GM08714 (cell line): ENCODE results near the gene DUOXA2.

Experiments used
- H3K4me3 ChIP-seq: fragments of 200-500 bp; sonication (Bioruptor generic); 2 replicates; pipeline ENCODE4 v1.5.1; 2014; ENCODE audit warnings: mild to moderate bottlenecking, low read length, inconsistent platforms
- ZNF274 ChIP-seq: IDR thresholded peaks from 2 replicates; pipeline ENCODE4 v1.6.1; 2012; ENCODE audit warnings: mild to moderate bottlenecking, low read depth, low read length

The DUOXA2 gene

GRCh38 chr15:45147606-45148005 lies 33.5 kb downstream of the DUOXA2 start:
- TF ChIP-seq ZNF274, result no peak
- no peak overlapping the region for H3K4me3 ChIP-seq

GRCh38 chr15:45148076-45149059 lies 34.2 kb downstream of the DUOXA2 start:
- H3K4me3 ChIP-seq, result no peak overlapping the region
- TF ChIP-seq ZNF274, result no peak

GRCh38 chr15:45149060-45149459 lies 34.9 kb downstream of the DUOXA2 start:
- no peak for TF ChIP-seq ZNF274
- H3K4me3 ChIP-seq, result no peak overlapping the region

GRCh38 chr15:45150481-45150880 lies 36.4 kb downstream of the DUOXA2 start:
- no peak for TF ChIP-seq ZNF274
- H3K4me3 ChIP-seq, result no peak overlapping the region

GRCh38 chr15:45150997-45151396 lies 36.9 kb downstream of the DUOXA2 start:
- no peak overlapping the region for H3K4me3 ChIP-seq
- TF ChIP-seq ZNF274, result no peak

GRCh38 chr15:45151998-45152828 lies 38.1 kb downstream of the DUOXA2 start:
- no peak for TF ChIP-seq ZNF274
- no peak overlapping the region for H3K4me3 ChIP-seq

GRCh38 chr15:45155739-45156138 lies 41.6 kb downstream of the DUOXA2 start:
- no peak for TF ChIP-seq ZNF274
- no peak overlapping the region for H3K4me3 ChIP-seq

GRCh38 chr15:45156744-45157455 lies 42.8 kb downstream of the DUOXA2 start:
- no peak overlapping the region for H3K4me3 ChIP-seq

GRCh38 chr15:45157974-45158373 lies 43.8 kb downstream of the DUOXA2 start:
- no peak for TF ChIP-seq ZNF274
- H3K4me3 ChIP-seq, result no peak overlapping the region

More at GRCh38 chr15:45156744-45157455, 42.8 kb downstream of the DUOXA2 start:
- TF ChIP-seq ZNF274, result no peak

- TF ChIP-seq ZNF274, result no peak
- H3K4me3 ChIP-seq, result no peak overlapping the region
Measured at GRCh38 chr15:45161666-45162065, 47.5 kb downstream of the DUOXA2 start.

- no peak for TF ChIP-seq ZNF274
- H3K4me3 ChIP-seq, result no peak overlapping the region
Measured at GRCh38 chr15:45162771-45163507, 48.8 kb downstream of the DUOXA2 start.

GRCh38 chr15:45163508-45163856 lies 49.4 kb downstream of the DUOXA2 start:
- TF ChIP-seq ZNF274, result no peak
- H3K4me3 ChIP-seq, result no peak overlapping the region

GRCh38 chr15:45164914-45165313 lies 50.8 kb downstream of the DUOXA2 start:
- H3K4me3 ChIP-seq, result no peak overlapping the region
- TF ChIP-seq ZNF274, result no peak

- no peak overlapping the region for H3K4me3 ChIP-seq
Measured at GRCh38 chr15:45165536-45165935, 51.4 kb downstream of the DUOXA2 start.

More at GRCh38 chr15:45165536-45165935, 51.4 kb downstream of the DUOXA2 start:
- TF ChIP-seq ZNF274, result no peak
